Body of pancreas (tissue), 4 donors: ENCODE data around the gene SNRPA1. TPM values are rescaled to one million over a fixed set of nuclear protein-coding genes. Genes with fewer than 3 reads are reported as not detected.

ENCODE experiments used
- ATAC-seq: fragments of 150-250 bp; one replicate; pipeline ENCODE4 v1.9.1; 2016
- DNase-seq, 4 donors: peaks; one replicate each; pipeline ENCODE4 v3.0.0-alpha.2; 2019
- H3K27ac ChIP-seq, 4 donors: fragments of 200-600 bp; sonication (generic); 1 replicate in 3 of 4; 2 replicates in 1 of 4; pipeline versions ENCODE4 v1.5.1 to v1.6.1; 2016 to 2019; ENCODE audit warnings: mild to moderate bottlenecking in 1 of 4, mixed read lengths in 1 of 4, moderate library complexity in 1 of 4
- H3K27me3 ChIP-seq, 2 donors: fragments of 200-600 bp; sonication (generic); one replicate each; pipeline ENCODE4 v1.6.0; 2016; ENCODE audit warnings: mild to moderate bottlenecking in 1 of 2
- H3K36me3 ChIP-seq, 2 donors: fragments of 200-600 bp; sonication (generic); replicated peaks in 1 of 2; 2 replicates each; pipeline ENCODE4 v1.5.1; 2016; ENCODE audit warnings: low read depth in 2 of 2; ENCODE audit not compliant: insufficient read depth in 1 of 2
- H3K4me1 ChIP-seq: fragments of 200-600 bp; sonication (generic); one replicate; pipeline ENCODE4 v1.6.0; 2016
- H3K4me3 ChIP-seq, 2 donors: fragments of 200-600 bp; sonication (generic); 1 replicate in 1 of 2; 2 replicates in 1 of 2; pipeline ENCODE4 v1.5.1; 2016 to 2019
- H3K9me3 ChIP-seq, 3 donors: fragments of 200-600 bp; sonication (generic); 1 replicate in 2 of 3; 2 replicates in 1 of 3; pipeline ENCODE4 v1.5.1; 2016
- CTCF ChIP-seq, 7 experiments: fragments of 450-650 bp in 4 of 7; fragments of 200-600 bp in 3 of 7; sonication (generic) in 3 of 7; IDR thresholded peaks; one replicate each; pipeline ENCODE4 v1.5.1; 2016 to 2019; ENCODE audit warnings: antibody characterized with exemption in 7 of 7
- POLR2A ChIP-seq, 3 donors: fragments of 450-650 bp; IDR thresholded peaks; one replicate each; pipeline ENCODE4 v1.6.1; 2016; ENCODE audit warnings: antibody characterized with exemption in 3 of 3, mild to moderate bottlenecking in 2 of 3
- WGBS, 2 donors: methylation state at CpG; one replicate each; pipeline ENCODE4 v1.1.5; 2017; 5-methylcytosine and 5-hydroxymethylcytosine counted together
- intact Hi-C: fragments of 100-400 bp; cut with DNase I; formaldehyde crosslinking; loops from one replicate; pipeline ENCODE4 v1.15.1; 2023
- total RNA-seq, 2 donors: library from RNA; depleted of rRNA; stranded (reverse); fragments of >200 nt; gene quantifications; one replicate each; pipeline ENCODE4 v1.1.0, GENCODE V29; 2016

SNRPA1 gene
- total RNA-seq, 2 donors from 2014 or later: 26.2 to 29.7 TPM

DNA sequence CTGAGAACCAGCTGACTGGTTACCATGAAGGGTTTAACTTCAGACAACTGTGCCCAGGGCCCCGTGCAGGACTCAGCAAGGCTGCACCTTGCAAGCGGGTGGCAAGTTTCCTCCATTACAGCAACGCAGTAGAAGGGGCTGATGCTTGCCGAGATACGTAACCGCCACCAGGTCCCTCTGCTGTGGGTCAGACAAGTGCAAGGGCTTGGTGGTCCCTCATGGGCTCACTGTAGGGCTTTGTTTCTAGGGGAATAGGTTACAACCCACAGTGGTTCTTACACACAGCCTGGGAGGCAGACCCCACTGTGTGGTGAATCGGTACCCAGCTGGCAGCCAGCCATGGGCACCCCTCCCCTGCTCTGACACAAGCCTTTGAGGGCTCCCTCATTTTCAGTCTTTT lies 15.5 kb upstream of the SNRPA1 start:
- WGBS, 2 donors: 92 to 93% methylated on average over 7 of the region's 7 CpGs
- H3K9me3 ChIP-seq: no peaks in the 10 kb centered on the region
- DNase-seq: peak in 1 of 4 donors; percentile 4
- intact Hi-C loops: no loop called here
- no peak for TF ChIP-seq POLR2A (IDR thresholded peaks at IDR 0.05)
- TF ChIP-seq CTCF (IDR thresholded peaks at IDR 0.05): no peak
- H3K4me1 ChIP-seq: no peaks in the 10 kb centered on the region
- no peak overlapping the region for H3K4me3 ChIP-seq
- no peak overlapping the region for H3K27ac ChIP-seq
- no peaks in the 10 kb centered on the region for H3K36me3 ChIP-seq
- no peak for ATAC-seq
- H3K27me3 ChIP-seq: no peaks in the 10 kb centered on the region

DNA sequence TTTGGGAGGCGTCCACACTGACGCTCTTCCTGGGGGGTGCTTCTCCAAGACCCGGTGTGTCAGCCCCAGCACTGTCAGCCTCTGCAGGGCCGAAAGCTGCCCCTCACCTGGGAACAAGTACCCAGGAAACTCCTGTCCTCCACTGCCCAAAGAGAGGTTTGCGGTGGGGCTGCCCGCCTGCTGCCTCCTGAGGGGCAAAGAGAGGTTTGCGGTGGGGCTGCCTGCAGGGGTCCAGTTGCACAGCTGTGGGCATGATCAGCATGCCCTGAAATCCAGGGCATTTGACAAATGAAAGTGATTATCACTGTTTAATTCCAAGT lies 15.1 kb upstream of the SNRPA1 start:
- Histone ChIP-seq H3K36me3 (no peaks in the 10 kb centered on the region), H3K9me3 (no peaks in the 10 kb centered on the region), H3K4me3 (no peak overlapping the region), H3K4me1 (no peaks in the 10 kb centered on the region), H3K27me3 (no peaks in the 10 kb centered on the region), H3K27ac (no peak overlapping the region)
- no peak for DNase-seq
- 93% methylated on average over 4 of the region's 7 CpGs; no CpG with 5 or more reads in 1 of the 2 donors for WGBS, 2 donors
- TF ChIP-seq POLR2A (IDR thresholded peaks at IDR 0.05): no peak
- TF ChIP-seq CTCF (IDR thresholded peaks at IDR 0.05): no peak
- intact Hi-C loops: no loop called here
- no peak for ATAC-seq

GRCh38 chr15:101309436-101310160 lies 14.6 kb upstream of the SNRPA1 start:
- Histone ChIP-seq H3K27me3 (no peaks in the 10 kb centered on the region), H3K4me1 (no peaks in the 10 kb centered on the region), H3K4me3 (no peak overlapping the region), H3K9me3 (no peaks in the 10 kb centered on the region), H3K36me3 (no peaks in the 10 kb centered on the region), H3K27ac (no peak overlapping the region)
- 87 to 90% methylated on average over 21 to 25 of the region's 26 CpGs for WGBS, 2 donors
- no peak for ATAC-seq
- no peak for TF ChIP-seq POLR2A (IDR thresholded peaks at IDR 0.05)
- TF ChIP-seq CTCF (IDR thresholded peaks at IDR 0.05): no peak
- intact Hi-C loops: loop anchor here (10.0 kb wide), 1 partner anchor 265 kb away; no protein-coding TSS in a partner anchor
- DNase-seq: peak in 2 of 4 donors; percentile 1 to 7

GRCh38 chr15:101308604-101309435 lies 13.8 kb upstream of the SNRPA1 start:
- DNase-seq: peak in 1 of 4 donors; percentile 3
- WGBS, 2 donors: 81 to 84% methylated on average over 14 to 19 of the region's 20 CpGs

More at GRCh38 chr15:101308604-101309435, 13.8 kb upstream of the SNRPA1 start:
- TF ChIP-seq POLR2A (IDR thresholded peaks at IDR 0.05): no peak
- no peak for TF ChIP-seq CTCF (IDR thresholded peaks at IDR 0.05)
- no peaks in the 10 kb centered on the region for H3K9me3 ChIP-seq
- H3K4me1 ChIP-seq: no peaks in the 10 kb centered on the region
- no peaks in the 10 kb centered on the region for H3K36me3 ChIP-seq
- H3K4me3 ChIP-seq: no peak overlapping the region
- no peak overlapping the region for H3K27ac ChIP-seq
- intact Hi-C loops: loop anchor here (10.0 kb wide), 1 partner anchor 266 kb away; no protein-coding TSS in a partner anchor
- H3K27me3 ChIP-seq: no peaks in the 10 kb centered on the region
- ATAC-seq: no peak
